HEK293 (cell line): ENCODE data around the gene AHRR.
"Not testable (repeated sequence)": the region's sequence is repeated elsewhere in the genome, so short reads cannot be mapped to it uniquely, and the experiment has no call there.

Experiments used
- CTCF ChIP-seq: fragments of 450-650 bp; formaldehyde crosslinking; IDR thresholded peaks from 2 replicates; pipeline ENCODE4 v1.5.1; 2016; ENCODE audit warnings: missing biosample characterization, missing genetic modification characterization
- GLIS2 ChIP-seq: fragments of 450-650 bp; formaldehyde crosslinking; IDR thresholded peaks from 2 replicates; pipeline ENCODE4 v1.5.1; 2016; ENCODE audit warnings: missing biosample characterization, missing genetic modification characterization
- KLF17 ChIP-seq: fragments of 450-650 bp; formaldehyde crosslinking; IDR thresholded peaks from 2 replicates; pipeline ENCODE4 v1.5.1; 2016; ENCODE audit warnings: missing biosample characterization, missing genetic modification characterization
- OVOL3 ChIP-seq: fragments of 450-650 bp; formaldehyde crosslinking; IDR thresholded peaks from 2 replicates; pipeline ENCODE4 v1.5.1; 2016; ENCODE audit warnings: missing biosample characterization, missing genetic modification characterization
- PRDM6 ChIP-seq: fragments of 450-650 bp; formaldehyde crosslinking; IDR thresholded peaks from 2 replicates; pipeline ENCODE4 v1.5.1; 2017; ENCODE audit warnings: missing biosample characterization, missing genetic modification characterization
- ZNF302 ChIP-seq: fragments of 450-650 bp; formaldehyde crosslinking; IDR thresholded peaks from 2 replicates; pipeline ENCODE4 v1.5.1; 2016; ENCODE audit warnings: missing biosample characterization, missing genetic modification characterization, low read depth
- ZNF423 ChIP-seq: fragments of 450-650 bp; formaldehyde crosslinking; IDR thresholded peaks from 2 replicates; pipeline ENCODE4 v1.5.1; 2016; ENCODE audit warnings: missing biosample characterization, missing genetic modification characterization
- ZNF510 ChIP-seq: fragments of 450-650 bp; formaldehyde crosslinking; IDR thresholded peaks from 2 replicates; pipeline ENCODE4 v1.5.1; 2018; ENCODE audit warnings: mild to moderate bottlenecking, missing genetic modification characterization, missing biosample characterization; ENCODE audit not compliant: insufficient replicate concordance
- ZNF629 ChIP-seq: fragments of 450-650 bp; formaldehyde crosslinking; IDR thresholded peaks from 2 replicates; pipeline ENCODE4 v1.5.1; 2017; ENCODE audit warnings: missing biosample characterization, missing genetic modification characterization
- TF ChIP-seq, protein P1 (sequence below): fragments of 450-650 bp; formaldehyde crosslinking; IDR thresholded peaks from 2 replicates; pipeline ENCODE4 v1.5.1; 2016; ENCODE audit warnings: missing biosample characterization, missing genetic modification characterization
- TF ChIP-seq, protein P2 (sequence below): fragments of 450-650 bp; formaldehyde crosslinking; conservative IDR thresholded peaks from 2 replicates; pipeline ENCODE4 v1.5.1; 2016; ENCODE audit warnings: low read depth, missing biosample characterization, missing genetic modification characterization
- TF ChIP-seq, protein P3 (sequence below): fragments of 450-650 bp; formaldehyde crosslinking; IDR thresholded peaks from 2 replicates; pipeline ENCODE4 v1.5.1; 2016; ENCODE audit warnings: missing biosample characterization, missing genetic modification characterization, borderline replicate concordance
- TF ChIP-seq, protein P4 (sequence below): fragments of 450-650 bp; formaldehyde crosslinking; IDR thresholded peaks from 2 replicates; pipeline ENCODE4 v1.5.1; 2016; ENCODE audit warnings: missing biosample characterization, missing genetic modification characterization

DNA sequence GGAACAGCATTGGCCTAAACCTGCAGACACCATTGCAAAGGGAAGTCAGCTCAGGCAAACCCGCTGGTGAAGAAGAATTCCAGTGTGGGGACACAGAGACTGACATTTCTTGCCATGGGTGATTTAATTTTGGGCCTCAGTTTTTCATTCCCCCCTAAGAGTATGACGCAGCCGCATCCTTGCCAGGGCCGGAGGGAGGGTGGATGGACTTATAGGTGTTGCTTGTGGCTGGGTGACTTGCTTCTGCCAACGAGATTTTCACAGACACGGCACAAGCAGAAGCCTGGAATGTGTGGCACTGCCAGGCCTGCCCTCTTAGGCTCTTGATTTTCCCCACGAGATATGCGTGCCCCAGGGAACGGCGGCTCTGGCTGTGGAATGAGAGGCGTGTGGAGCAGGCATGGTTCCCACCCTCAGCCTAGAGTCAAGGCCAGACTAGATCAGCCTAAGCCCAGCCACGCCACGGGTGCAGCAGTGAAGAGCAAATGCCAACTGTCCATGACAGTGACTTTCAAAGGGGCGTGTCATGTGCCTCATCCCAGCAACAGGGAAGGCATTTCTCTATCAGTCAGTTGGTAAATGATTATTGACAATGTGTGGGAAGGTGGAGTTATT, 42.4 kb upstream of the AHRR start:
- TF ChIP-seq KLF17; PRDM6; CTCF; GLIS2 (tag by site-specific recombination); ZNF302 (tag by site-specific recombination); ZNF629 (tag by site-specific recombination); ZNF423 (tag by site-specific recombination); OVOL3 (tag by site-specific recombination); ZNF510: not testable (repeated sequence)
- TF ChIP-seq, protein P1, sequence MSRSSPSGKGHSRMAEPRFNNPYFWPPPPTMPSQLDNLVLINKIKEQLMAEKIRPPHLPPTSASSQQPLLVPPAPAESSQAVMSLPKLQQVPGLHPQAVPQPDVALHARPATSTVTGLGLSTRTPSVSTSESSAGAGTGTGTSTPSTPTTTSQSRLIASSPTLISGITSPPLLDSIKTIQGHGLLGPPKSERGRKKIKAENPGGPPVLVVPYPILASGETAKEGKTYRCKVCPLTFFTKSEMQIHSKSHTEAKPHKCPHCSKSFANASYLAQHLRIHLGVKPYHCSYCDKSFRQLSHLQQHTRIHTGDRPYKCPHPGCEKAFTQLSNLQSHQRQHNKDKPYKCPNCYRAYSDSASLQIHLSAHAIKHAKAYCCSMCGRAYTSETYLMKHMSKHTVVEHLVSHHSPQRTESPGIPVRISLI (tag by site-specific recombination), result not testable (repeated sequence)
- TF ChIP-seq, protein P2, sequence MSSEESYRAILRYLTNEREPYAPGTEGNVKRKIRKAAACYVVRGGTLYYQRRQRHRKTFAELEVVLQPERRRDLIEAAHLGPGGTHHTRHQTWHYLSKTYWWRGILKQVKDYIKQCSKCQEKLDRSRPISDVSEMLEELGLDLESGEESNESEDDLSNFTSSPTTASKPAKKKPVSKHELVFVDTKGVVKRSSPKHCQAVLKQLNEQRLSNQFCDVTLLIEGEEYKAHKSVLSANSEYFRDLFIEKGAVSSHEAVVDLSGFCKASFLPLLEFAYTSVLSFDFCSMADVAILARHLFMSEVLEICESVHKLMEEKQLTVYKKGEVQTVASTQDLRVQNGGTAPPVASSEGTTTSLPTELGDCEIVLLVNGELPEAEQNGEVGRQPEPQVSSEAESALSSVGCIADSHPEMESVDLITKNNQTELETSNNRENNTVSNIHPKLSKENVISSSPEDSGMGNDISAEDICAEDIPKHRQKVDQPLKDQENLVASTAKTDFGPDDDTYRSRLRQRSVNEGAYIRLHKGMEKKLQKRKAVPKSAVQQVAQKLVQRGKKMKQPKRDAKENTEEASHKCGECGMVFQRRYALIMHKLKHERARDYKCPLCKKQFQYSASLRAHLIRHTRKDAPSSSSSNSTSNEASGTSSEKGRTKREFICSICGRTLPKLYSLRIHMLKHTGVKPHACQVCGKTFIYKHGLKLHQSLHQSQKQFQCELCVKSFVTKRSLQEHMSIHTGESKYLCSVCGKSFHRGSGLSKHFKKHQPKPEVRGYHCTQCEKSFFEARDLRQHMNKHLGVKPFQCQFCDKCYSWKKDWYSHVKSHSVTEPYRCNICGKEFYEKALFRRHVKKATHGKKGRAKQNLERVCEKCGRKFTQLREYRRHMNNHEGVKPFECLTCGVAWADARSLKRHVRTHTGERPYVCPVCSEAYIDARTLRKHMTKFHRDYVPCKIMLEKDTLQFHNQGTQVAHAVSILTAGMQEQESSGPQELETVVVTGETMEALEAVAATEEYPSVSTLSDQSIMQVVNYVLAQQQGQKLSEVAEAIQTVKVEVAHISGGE (tag by site-specific recombination), result not testable (repeated sequence)
- TF ChIP-seq, protein P3, sequence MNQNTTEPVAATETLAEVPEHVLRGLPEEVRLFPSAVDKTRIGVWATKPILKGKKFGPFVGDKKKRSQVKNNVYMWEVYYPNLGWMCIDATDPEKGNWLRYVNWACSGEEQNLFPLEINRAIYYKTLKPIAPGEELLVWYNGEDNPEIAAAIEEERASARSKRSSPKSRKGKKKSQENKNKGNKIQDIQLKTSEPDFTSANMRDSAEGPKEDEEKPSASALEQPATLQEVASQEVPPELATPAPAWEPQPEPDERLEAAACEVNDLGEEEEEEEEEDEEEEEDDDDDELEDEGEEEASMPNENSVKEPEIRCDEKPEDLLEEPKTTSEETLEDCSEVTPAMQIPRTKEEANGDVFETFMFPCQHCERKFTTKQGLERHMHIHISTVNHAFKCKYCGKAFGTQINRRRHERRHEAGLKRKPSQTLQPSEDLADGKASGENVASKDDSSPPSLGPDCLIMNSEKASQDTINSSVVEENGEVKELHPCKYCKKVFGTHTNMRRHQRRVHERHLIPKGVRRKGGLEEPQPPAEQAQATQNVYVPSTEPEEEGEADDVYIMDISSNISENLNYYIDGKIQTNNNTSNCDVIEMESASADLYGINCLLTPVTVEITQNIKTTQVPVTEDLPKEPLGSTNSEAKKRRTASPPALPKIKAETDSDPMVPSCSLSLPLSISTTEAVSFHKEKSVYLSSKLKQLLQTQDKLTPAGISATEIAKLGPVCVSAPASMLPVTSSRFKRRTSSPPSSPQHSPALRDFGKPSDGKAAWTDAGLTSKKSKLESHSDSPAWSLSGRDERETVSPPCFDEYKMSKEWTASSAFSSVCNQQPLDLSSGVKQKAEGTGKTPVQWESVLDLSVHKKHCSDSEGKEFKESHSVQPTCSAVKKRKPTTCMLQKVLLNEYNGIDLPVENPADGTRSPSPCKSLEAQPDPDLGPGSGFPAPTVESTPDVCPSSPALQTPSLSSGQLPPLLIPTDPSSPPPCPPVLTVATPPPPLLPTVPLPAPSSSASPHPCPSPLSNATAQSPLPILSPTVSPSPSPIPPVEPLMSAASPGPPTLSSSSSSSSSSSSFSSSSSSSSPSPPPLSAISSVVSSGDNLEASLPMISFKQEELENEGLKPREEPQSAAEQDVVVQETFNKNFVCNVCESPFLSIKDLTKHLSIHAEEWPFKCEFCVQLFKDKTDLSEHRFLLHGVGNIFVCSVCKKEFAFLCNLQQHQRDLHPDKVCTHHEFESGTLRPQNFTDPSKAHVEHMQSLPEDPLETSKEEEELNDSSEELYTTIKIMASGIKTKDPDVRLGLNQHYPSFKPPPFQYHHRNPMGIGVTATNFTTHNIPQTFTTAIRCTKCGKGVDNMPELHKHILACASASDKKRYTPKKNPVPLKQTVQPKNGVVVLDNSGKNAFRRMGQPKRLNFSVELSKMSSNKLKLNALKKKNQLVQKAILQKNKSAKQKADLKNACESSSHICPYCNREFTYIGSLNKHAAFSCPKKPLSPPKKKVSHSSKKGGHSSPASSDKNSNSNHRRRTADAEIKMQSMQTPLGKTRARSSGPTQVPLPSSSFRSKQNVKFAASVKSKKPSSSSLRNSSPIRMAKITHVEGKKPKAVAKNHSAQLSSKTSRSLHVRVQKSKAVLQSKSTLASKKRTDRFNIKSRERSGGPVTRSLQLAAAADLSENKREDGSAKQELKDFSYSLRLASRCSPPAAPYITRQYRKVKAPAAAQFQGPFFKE (tag by site-specific recombination), result not testable (repeated sequence)
- TF ChIP-seq, protein P4, sequence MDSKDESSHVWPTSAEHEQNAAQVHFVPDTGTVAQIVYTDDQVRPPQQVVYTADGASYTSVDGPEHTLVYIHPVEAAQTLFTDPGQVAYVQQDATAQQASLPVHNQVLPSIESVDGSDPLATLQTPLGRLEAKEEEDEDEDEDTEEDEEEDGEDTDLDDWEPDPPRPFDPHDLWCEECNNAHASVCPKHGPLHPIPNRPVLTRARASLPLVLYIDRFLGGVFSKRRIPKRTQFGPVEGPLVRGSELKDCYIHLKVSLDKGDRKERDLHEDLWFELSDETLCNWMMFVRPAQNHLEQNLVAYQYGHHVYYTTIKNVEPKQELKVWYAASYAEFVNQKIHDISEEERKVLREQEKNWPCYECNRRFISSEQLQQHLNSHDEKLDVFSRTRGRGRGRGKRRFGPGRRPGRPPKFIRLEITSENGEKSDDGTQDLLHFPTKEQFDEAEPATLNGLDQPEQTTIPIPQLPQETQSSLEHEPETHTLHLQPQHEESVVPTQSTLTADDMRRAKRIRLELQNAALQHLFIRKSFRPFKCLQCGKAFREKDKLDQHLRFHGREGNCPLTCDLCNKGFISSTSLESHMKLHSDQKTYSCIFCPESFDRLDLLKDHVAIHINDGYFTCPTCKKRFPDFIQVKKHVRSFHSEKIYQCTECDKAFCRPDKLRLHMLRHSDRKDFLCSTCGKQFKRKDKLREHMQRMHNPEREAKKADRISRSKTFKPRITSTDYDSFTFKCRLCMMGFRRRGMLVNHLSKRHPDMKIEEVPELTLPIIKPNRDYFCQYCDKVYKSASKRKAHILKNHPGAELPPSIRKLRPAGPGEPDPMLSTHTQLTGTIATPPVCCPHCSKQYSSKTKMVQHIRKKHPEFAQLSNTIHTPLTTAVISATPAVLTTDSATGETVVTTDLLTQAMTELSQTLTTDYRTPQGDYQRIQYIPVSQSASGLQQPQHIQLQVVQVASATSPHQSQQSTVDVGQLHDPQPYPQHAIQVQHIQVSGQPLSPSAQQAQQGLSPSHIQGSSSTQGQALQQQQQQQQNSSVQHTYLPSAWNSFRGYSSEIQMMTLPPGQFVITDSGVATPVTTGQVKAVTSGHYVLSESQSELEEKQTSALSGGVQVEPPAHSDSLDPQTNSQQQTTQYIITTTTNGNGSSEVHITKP, result not testable (repeated sequence)
